GM12872 (cell line): ENCODE measurements around the gene ACSL5.

Experiments used
- TF ChIP-seq, protein P1 (sequence below): IDR thresholded peaks from 3 replicates; pipeline ENCODE4 v1.5.1; 2011; ENCODE audit warnings: low read depth, mild to moderate bottlenecking, low read length, moderate library complexity; ENCODE audit not compliant: insufficient read depth

ACSL5 gene

DNA sequence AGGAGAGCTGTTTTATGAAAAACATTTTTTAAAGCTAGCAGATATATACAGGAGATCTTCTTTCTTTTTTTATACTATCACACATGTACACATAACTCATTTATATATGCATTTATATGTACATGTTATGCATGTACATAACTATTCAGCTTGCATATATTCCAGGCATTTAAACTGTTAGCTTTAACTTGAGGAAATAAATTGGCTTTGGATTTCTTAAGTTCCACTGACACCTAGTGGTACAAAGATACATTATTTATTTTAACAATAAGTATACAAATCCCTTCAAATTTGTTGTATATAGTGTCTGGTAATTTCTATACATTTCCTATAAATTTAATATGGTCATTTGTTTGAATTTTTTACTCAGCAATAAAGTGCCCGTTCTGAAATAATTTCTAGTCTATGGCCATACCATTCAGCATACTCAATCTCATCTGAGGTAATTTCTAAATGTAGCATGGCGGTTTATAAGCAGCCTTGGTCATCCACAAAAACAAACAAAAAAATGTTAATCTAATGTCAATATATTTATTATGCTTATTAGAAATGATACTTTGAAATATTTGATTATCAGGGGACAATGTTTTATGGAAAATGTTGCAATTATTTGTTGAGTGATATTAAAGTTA lies 61.2 kb downstream of the ACSL5 start:
- TF ChIP-seq, protein P1, sequence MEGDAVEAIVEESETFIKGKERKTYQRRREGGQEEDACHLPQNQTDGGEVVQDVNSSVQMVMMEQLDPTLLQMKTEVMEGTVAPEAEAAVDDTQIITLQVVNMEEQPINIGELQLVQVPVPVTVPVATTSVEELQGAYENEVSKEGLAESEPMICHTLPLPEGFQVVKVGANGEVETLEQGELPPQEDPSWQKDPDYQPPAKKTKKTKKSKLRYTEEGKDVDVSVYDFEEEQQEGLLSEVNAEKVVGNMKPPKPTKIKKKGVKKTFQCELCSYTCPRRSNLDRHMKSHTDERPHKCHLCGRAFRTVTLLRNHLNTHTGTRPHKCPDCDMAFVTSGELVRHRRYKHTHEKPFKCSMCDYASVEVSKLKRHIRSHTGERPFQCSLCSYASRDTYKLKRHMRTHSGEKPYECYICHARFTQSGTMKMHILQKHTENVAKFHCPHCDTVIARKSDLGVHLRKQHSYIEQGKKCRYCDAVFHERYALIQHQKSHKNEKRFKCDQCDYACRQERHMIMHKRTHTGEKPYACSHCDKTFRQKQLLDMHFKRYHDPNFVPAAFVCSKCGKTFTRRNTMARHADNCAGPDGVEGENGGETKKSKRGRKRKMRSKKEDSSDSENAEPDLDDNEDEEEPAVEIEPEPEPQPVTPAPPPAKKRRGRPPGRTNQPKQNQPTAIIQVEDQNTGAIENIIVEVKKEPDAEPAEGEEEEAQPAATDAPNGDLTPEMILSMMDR = no peak

DNA sequence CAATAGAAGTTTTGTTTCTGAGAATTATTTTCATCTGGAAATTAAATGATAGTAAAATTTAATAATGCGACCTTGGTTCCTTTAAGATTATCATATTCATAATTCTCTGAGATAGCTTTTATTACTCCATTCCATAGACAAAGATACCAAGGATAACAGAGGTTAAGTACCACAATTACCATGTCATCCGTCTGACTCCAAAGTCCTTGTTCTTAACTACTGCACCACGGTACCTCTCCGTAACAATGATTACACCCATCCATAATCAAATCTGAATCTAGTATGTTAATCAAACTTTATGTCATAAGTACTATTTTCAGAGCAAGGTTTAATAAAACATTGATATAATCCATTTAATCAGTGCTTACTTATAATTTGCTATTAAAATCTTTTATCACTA lies 64.4 kb downstream of the ACSL5 start:
- TF ChIP-seq, protein P1 = no peak

DNA sequence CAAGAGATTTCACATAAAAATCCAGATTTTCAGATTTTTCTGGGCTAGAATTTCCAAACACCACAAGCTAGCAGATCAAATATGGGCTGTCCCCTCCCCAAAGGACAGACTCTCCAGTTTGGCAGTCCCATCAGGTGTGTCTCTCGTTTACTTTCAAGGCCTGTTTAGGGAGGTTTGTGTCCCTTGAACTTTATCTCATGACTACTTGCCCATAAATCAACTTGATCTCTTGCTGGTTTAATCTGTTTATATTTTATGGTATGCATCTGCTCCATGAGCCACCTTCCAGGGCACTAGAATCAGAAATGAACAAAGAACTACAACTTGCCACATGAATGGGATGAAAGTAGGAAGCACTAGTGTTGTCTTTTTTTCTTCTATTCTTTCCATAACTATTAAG lies 67.6 kb downstream of the ACSL5 start:
- TF ChIP-seq, protein P1 = no peak

DNA sequence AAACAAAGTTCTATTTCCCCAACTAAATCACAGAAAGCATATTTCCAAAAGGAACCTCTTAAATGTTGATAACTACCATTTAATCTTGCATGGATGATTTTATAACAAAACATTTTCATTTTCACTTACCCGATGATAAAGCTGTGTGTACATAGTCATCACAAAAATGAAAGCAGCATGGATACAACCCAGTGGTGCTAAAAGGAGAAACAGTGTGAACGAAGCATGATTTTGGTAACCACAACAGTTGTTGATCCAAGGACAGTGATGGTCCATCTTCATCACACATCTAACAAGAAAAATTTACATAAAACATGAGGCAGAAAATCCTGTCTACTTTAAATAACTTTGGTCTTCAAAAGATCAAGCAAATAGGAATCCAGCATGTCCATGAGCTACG lies 68.1 kb downstream of the ACSL5 start:
- TF ChIP-seq, protein P1 = no peak

DNA sequence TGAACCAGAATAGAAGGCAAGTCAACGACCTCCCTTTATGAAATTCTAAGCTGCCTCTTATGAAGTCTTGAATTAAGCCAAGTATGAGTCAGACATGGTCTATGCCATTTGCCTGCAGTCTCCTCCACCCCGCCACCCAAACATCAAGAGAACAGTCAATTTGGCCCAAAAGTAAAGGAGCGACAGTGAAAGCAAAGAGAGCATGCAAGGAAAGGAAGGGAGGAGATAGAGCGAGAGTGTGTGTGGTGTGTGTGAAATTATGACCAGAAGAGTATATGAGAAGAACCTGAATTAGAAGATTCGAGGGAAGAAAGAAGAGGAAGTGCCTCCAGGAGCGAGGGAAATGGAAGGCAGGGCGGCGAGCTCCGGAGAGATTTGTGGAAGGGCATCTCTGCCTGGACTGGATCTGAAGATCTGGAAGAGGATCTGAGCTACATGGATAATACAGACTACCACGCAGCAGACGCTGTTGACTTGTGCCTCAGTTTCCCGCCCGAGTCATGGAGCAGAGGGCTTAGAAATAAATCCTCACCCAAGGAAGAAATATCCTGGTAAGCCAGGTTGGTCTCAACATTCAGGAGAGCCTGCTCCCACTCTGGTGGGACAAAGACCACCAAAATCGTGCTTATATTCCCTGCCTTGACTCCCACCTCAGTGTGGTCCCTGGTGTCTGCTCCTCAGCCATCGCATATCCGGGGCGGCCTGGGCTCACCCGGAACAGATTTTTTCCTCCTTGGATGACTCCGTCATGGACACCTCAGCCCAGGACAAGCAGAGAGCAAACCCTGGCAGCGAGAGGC lies 72.3 kb downstream of the ACSL5 start:
- TF ChIP-seq, protein P1 = no peak

DNA sequence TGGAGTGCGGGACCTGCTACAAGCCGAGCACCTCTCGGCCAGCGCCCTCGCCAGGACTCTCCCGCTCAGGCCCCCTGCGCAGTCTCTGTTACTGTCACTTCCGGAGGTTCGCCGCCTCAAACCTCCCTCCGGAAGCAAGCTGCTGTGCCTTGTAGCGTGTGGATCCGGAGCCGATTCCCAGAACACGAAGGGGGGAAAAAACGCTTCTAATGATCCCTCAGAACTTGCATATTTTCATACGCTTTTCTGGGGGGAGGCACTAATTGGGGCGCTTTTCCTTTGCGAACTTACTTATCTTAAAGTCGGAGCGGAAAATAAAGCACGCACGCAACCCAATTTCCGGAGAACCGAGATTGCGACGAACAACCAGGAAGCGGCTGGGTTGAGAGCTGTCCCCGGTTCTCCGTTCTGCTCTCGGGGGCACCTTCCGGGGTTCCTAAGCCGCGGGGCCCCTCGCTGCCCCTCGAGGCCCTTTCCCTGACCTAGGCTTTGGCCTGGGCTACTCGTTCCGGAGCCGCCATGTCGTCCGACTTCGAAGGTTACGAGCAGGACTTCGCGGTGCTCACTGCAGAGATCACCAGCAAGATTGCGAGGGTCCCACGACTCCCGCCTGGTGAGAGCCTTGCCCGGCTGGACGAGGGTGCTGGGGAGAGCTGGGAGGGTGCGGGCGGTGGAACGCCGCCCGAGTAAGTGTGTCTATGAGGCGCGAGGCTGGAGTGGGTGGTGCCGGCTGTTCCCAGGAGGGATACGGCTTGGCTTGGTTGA lies 73.1 kb downstream of the ACSL5 start, which contains the start of the genes VTI1A and ZDHHC6:
Gene VTI1A, plus strand, starts transcription at position 361 of the 765 bp plus-strand sequence. Its CDS starts 159 bp downstream, at position 520.
Gene ZDHHC6, minus strand, starts transcription at position 60 of the 765 bp plus-strand sequence. CDS start 1,478 bp downstream, outside the sequence.
- TF ChIP-seq, protein P1 = peak; percentile 50; the same call in 2 of the 3 replicates

DNA sequence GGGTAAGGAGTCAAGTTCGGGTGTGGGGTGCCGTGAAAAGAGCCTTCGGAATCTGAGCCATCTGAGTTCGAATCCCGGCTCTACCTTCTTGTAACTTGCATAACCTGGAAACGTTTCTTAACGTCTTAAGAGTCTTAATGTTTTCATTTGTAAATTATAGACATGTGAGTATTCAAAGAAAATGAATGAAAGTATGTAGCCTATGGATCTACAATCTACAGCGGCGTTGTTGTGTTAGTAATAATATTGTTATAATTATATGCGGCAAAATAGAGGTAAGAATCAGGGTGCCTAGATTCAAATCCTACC lies 73.7 kb downstream of the ACSL5 start:
- TF ChIP-seq, protein P1 = no peak
